Measurements from ENCODE around the gene MANEAL. TPM values are rescaled to one million over a fixed set of nuclear protein-coding genes. Genes with fewer than 3 reads are reported as not detected.

MANEAL gene, protein sequence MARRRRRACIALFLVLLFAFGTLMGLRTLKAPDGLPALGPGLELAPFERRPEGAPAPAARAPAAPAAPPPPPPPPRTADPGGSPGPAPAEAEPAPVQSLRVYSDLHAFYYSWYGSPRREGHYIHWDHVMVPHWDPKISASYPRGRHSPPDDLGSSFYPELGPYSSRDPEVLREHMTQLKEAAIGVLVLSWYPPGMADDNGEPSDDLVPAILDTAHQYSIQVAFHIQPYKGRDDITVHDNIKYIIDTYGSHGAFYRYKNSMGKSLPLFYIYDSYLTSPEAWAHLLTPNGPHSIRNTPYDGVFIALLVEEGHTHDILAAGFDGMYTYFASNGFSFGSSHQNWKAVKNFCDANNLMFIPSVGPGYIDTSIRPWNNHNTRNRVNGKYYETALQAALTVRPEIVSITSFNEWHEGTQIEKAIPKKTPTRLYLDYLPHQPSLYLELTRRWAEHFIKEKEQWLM
- total RNA-seq (2022; extraction: Qiagen RNA extraction; ENCODE audit: low read depth), result 22.2 to 27.6 TPM (median 25.3 TPM) in 5 replicates

GRCh38 chr1:37793773-37794371 is at the start of gene MANEAL:
TSS of gene MANEAL (plus strand) at chr1:37793847. CDS start at chr1:37794183, 336 bp downstream.

GRCh38 chr1:37764888-37765441 is 28.7 kb upstream of the MANEAL start, which contains the start of gene EPHA10:
TSS of gene EPHA10 (minus strand) at chr1:37765120. CDS start at chr1:37765066, 54 bp downstream.

GRCh38 chr1:37807555-37808368 is 14.1 kb downstream of the MANEAL start, which contains the start of the genes C1orf122 and YRDC:
TSS of gene C1orf122 (plus strand) at chr1:37807790. CDS start at chr1:37808405, 615 bp downstream.
TSS of gene YRDC (minus strand) at chr1:37808208. CDS start at chr1:37808180, 28 bp downstream.

Other genes starting within 250 kb of the MANEAL start
- gene SNIP1, start 239.6 kb upstream of the MANEAL start, total RNA-seq (2022; extraction: Qiagen RNA extraction; ENCODE audit: low read depth), result 8.5 to 12.3 TPM (median 10.0 TPM) in 5 replicates
- 0.03 to 0.13 TPM in 2 of 5 replicates, not detected in the others for gene DNALI1, start 236.9 kb upstream of the MANEAL start, total RNA-seq (2022; extraction: Qiagen RNA extraction; ENCODE audit: low read depth)
- 47.6 to 70.9 TPM (median 53.2 TPM) in 5 replicates for gene GNL2, start 197.9 kb upstream of the MANEAL start, total RNA-seq (2022; extraction: Qiagen RNA extraction; ENCODE audit: low read depth)
- 0.09 to 0.13 TPM (median 0.10 TPM) in 4 of 5 replicates, not detected in the other for gene RSPO1, start 159.0 kb upstream of the MANEAL start, total RNA-seq (2022; extraction: Qiagen RNA extraction; ENCODE audit: low read depth)
- 46.9 to 52.0 TPM (median 48.3 TPM) in 5 replicates for gene CDCA8, start 101.3 kb upstream of the MANEAL start, total RNA-seq (2022; extraction: Qiagen RNA extraction; ENCODE audit: low read depth)
- 0.51 to 0.91 TPM (median 0.62 TPM) in 5 replicates for gene EPHA10, start 28.7 kb upstream of the MANEAL start, total RNA-seq (2022; extraction: Qiagen RNA extraction; ENCODE audit: low read depth)
- gene C1orf122, start 13.9 kb downstream of the MANEAL start, total RNA-seq (2022; extraction: Qiagen RNA extraction; ENCODE audit: low read depth), result 31.0 to 60.3 TPM (median 56.3 TPM) in 5 replicates
- 13.9 to 19.8 TPM (median 18.9 TPM) in 5 replicates for gene YRDC, start 14.4 kb downstream of the MANEAL start, total RNA-seq (2022; extraction: Qiagen RNA extraction; ENCODE audit: low read depth)
- gene MTF1, start 65.7 kb downstream of the MANEAL start, total RNA-seq (2022; extraction: Qiagen RNA extraction; ENCODE audit: low read depth), result 4.0 to 4.8 TPM (median 4.6 TPM) in 5 replicates
- 4.7 to 6.2 TPM (median 5.0 TPM) in 5 replicates for gene INPP5B, start 153.2 kb downstream of the MANEAL start, total RNA-seq (2022; extraction: Qiagen RNA extraction; ENCODE audit: low read depth)
- gene SF3A3, start 196.2 kb downstream of the MANEAL start, total RNA-seq (2022; extraction: Qiagen RNA extraction; ENCODE audit: low read depth), result 55.5 to 103 TPM (median 57.3 TPM) in 5 replicates
- 6.6 to 9.6 TPM (median 8.1 TPM) in 5 replicates for gene FHL3, start 211.7 kb downstream of the MANEAL start, total RNA-seq (2022; extraction: Qiagen RNA extraction; ENCODE audit: low read depth)
- 41.0 to 78.4 TPM (median 46.6 TPM) in 5 replicates for gene UTP11, start 218.9 kb downstream of the MANEAL start, total RNA-seq (2022; extraction: Qiagen RNA extraction; ENCODE audit: low read depth)